Measurements from ENCODE around the gene DNASE1L3. TPM values are rescaled to one million over a fixed set of nuclear protein-coding genes. Genes with fewer than 3 reads are reported as not detected.

The DNASE1L3 gene
- 0.59 and 1.5 TPM in 2 replicates for total RNA-seq

GRCh38 chr3:58210761-58211460 lies at the start of gene DNASE1L3:
TSS of gene DNASE1L3 (minus strand) at chr3:58210972. CDS start at chr3:58210906, 66 bp downstream.

GRCh38 chr3:58237238-58237940 lies 26.6 kb upstream of the DNASE1L3 start, which contains the start of gene ABHD6:
TSS of gene ABHD6 (plus strand) at chr3:58237792. CDS start at chr3:58256587, 18,795 bp downstream.

Other genes starting within 250 kb of the DNASE1L3 start
- gene FLNB, start 202.6 kb downstream of the DNASE1L3 start, total RNA-seq, result 80.8 and 129 TPM in 2 replicates
- 7.4 and 8.5 TPM in 2 replicates for gene ABHD6, start 26.8 kb upstream of the DNASE1L3 start, total RNA-seq
- gene RPP14, start 95.3 kb upstream of the DNASE1L3 start, total RNA-seq, result 9.9 and 16.0 TPM in 2 replicates
- gene HTD2, start 95.5 kb upstream of the DNASE1L3 start, total RNA-seq, result 5.1 and 5.3 TPM in 2 replicates
- gene PXK, start 121.9 kb upstream of the DNASE1L3 start, total RNA-seq, result 40.1 and 40.4 TPM in 2 replicates
- 46.3 and 49.5 TPM in 2 replicates for gene PDHB, start 222.9 kb upstream of the DNASE1L3 start, total RNA-seq

All from subcutaneous preadipocyte (primary cell).